C4-2B (cell line): ENCODE data around the gene SLC2A14.
"Not testable (repeated sequence)": the region's sequence is repeated elsewhere in the genome, so short reads cannot be mapped to it uniquely, and the experiment has no call there.

ENCODE experiments used
- ZFX ChIP-seq: fragments of 450-650 bp; IDR thresholded peaks from 2 replicates; pipeline ENCODE4 v1.6.1; 2017
- TF ChIP-seq, protein P1 (sequence below): fragments of 450-650 bp; conservative IDR thresholded peaks from 2 replicates; pipeline ENCODE4 v1.5.1; 2017; ENCODE audit warnings: mild to moderate bottlenecking

DNA sequence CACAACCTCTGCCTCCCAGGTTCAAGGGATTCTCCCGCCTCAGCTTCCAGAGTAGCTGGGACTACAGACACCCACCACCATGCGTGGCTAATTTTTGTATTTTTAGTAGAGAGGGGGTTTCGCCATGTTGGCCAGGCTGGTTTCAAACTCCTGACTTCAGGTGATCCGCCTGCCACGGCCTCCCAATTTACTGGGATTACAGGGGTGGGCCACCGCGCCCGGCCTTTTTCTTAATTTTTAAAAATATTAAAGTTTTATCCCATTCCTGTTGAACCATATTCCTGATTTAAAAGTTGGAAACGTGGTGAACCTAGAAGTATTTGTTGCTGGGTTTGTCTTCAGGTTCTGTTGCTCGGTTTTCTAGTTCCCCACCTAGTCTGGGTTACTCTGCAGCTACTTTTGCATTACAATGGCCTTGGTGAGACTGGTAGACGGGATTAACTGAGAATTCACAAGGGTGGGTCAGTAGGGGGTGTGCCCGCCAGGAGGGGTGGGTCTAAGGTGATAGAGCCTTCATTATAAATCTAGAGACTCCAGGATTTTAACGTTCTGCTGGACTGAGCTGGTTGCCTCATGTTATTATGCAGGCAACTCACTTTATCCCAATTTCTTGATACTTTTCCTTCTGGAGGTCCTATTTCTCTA, 83.7 kb downstream of the SLC2A14 start, which contains the start of gene NANOG:
- TF ChIP-seq, protein P1, sequence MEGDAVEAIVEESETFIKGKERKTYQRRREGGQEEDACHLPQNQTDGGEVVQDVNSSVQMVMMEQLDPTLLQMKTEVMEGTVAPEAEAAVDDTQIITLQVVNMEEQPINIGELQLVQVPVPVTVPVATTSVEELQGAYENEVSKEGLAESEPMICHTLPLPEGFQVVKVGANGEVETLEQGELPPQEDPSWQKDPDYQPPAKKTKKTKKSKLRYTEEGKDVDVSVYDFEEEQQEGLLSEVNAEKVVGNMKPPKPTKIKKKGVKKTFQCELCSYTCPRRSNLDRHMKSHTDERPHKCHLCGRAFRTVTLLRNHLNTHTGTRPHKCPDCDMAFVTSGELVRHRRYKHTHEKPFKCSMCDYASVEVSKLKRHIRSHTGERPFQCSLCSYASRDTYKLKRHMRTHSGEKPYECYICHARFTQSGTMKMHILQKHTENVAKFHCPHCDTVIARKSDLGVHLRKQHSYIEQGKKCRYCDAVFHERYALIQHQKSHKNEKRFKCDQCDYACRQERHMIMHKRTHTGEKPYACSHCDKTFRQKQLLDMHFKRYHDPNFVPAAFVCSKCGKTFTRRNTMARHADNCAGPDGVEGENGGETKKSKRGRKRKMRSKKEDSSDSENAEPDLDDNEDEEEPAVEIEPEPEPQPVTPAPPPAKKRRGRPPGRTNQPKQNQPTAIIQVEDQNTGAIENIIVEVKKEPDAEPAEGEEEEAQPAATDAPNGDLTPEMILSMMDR = not testable (repeated sequence)
- TF ChIP-seq ZFX = not testable (repeated sequence)
